ENCODE measurements around the gene ARHGAP26.

ARHGAP26 gene

DNA sequence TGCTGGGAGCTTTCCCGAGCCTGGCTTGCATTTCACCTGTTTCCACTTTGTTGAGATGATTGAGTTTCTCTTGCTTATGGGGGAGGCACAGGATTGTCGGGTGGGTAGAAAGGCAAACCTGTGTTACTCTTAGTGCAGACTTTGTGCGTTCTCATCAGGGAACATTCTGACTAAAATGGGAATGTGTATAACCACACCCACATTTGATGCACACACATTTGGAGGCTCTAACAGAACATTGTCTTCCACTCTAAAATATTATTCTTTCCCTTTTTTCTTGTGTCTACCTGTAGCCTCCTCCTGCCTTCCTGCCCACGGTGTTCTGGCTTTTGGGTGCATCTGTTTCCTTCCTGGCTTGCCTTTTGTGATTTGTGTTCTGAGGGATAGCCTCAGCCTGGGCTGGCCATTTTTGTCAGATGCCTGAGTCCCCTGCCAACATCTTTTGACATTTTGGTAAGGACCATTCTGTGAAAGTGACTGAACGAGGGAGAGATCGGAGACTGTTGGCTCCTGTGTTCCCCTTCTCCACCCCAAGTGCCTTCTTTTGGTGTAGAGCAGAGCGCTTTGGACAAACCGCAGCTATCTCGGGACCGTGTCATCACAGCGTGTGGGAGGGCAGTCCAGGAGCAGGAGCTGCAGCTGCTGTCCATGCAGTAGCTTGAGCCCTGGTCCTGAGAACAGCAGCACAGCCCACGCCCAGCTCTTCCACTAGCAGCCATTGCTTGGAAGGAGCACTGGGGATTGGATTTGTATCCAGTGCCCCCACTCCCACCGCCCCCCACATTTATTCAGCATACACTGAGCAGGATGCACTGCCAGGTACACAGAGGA is 101.4 kb downstream of the ARHGAP26 start:
- in situ Hi-C loops (cut with MboI; ENCODE audit: low sequenced_read_pairs), result loop anchor here (10.0 kb wide), 1 partner anchor 117 kb away; no protein-coding TSS in a partner anchor

DNA sequence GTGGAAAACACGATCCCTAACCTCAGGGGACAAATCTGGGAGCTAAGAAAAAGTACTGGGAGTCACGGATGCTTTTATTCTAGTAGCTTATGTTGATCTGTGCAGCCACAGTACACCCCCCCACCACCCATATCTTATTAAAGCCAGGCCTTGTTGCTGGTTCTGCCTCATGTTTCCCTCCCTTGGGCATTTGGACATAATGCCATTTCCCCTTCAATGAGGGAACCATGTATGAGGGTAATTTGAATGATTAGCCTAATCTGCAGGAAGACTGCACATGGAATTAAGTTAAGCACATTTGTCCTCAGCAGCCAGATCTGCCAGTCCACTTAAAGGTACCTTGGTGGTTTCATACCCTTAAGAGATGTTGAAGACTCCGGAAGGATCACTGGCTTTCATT is 102.0 kb downstream of the ARHGAP26 start:
- in situ Hi-C loops (cut with MboI; ENCODE audit: low sequenced_read_pairs), result loop anchor here (10.0 kb wide), 1 partner anchor 117 kb away; no protein-coding TSS in a partner anchor

DNA sequence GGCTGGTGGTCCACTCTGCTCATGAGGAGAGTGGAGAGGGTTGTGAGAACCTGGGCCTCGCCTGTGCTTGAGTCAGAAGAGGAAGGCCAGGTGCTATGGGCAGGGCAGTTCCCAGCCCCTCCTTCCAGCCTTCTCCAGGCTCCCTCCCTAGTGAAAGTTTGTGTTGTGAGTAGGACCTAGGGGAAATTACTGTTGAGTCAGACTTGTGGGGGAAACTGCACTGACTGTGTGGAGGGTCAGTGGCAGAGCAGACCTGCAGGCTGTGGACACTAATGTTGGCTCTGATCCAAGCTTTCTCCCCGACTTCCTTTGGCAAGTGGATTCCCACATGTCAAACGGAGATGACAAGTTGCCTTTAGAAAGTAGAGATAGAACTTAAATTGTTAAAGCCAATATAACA is 102.6 kb downstream of the ARHGAP26 start:
- in situ Hi-C loops (cut with MboI; ENCODE audit: low sequenced_read_pairs), result loop anchor here (10.0 kb wide), 1 partner anchor 118 kb away; no protein-coding TSS in a partner anchor

DNA sequence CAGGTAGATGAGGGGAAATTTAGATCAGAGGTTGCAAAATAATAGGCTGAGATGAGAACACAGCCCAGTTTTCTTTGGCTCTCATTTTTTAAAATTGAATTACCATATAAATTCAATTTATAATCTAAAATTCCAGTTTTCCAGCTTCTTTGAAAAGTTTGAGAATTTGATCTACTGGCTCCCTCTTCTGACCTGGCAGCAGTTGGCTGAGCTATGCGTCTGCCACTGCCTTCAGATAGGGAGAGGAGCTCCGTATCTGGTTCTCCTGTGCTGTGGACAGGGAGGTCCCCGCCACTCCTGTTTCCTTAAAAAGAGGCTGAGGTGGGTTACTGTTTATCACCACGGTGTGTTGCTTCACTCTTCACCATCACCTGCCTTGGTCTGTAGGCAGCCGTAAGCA is 103.7 kb downstream of the ARHGAP26 start:
- in situ Hi-C loops (cut with MboI; ENCODE audit: low sequenced_read_pairs), result loop anchor here (10.0 kb wide), 1 partner anchor 119 kb away; no protein-coding TSS in a partner anchor

DNA sequence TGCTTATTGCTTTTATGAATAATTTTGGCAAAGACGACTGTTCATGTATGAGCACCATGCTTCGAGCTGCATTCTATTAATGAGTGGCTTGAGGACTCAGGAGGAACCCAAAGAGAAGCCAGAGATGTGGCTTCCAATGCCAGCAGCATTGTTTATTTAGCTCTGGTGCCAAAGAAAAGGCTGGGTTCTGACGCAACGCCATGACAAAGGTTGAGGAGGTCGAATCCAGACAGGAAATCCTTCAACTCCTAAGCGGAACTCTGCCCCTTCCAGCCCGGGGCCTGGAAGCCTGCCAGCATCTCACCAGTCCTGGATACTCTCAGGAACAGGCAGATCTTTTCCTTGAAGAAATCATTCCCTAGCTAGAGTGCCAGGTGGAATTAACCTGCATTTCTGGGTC is 104.4 kb downstream of the ARHGAP26 start:
- in situ Hi-C loops (cut with MboI; ENCODE audit: low sequenced_read_pairs), result loop anchor here (10.0 kb wide), 1 partner anchor 120 kb away; no protein-coding TSS in a partner anchor

DNA sequence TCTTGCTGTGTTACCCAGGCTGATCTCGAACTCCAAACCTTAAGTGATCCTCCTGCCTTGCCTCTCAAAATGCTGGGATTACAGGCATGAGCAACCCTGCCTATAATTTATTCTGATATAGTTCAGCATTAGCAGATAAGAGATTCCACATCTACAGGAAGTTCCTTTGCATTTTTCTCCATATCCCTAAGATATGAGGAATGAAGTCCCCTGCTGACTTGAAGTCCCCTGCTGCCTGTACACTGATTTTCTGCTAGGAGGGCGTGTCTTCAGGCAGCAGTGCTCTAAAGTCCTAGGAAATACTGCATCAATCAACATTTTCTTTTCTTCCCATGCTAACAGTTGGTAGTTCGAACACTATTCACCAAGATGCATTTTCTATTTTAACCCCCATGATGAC is 105.8 kb downstream of the ARHGAP26 start:
- in situ Hi-C loops (cut with MboI; ENCODE audit: low sequenced_read_pairs), result loop anchor here (10.0 to 25.0 kb wide), 2 partner anchors 121 to 264 kb away; no protein-coding TSS in a partner anchor

DNA sequence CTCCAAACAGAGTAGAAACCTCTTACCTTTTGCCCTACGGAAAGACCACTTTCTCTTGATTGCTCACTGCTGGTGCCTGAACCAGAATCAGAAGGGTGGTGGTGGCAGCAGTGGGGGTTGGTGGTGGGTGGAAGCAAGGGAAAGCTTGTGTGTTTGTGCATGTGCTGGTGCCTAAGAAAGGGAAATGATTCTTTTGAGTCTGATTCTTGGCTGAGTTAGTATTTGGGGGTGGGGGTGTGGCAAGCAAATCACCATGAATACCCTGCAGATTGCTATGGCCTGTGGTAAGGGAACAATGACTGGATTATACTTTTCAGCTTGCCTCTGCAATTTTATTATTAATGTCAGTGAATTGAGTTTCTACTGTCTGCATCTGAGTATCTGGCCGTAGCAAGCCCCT is 106.6 kb downstream of the ARHGAP26 start:
- in situ Hi-C loops (cut with MboI; ENCODE audit: low sequenced_read_pairs), result loop anchor here (10.0 to 25.0 kb wide), 2 partner anchors 122 to 265 kb away; no protein-coding TSS in a partner anchor

DNA sequence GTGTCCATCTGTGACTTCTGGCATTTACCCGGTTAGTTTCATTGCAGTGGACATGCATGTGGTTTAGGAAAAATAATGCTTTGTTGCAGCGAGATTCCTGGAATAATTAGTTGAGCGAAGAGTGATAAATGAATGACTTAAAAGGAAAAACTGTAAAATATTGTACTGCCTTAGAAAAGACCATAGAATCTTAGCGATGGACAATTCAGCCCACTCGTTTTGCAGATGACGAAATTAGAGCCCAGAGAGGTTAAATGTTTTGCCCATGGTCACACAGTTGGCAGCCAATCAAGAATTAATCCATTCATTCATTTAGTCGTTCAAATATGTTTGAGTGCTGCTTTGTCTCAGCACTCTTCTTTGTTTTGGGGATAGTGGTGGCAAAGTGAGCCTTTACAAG is 107.9 kb downstream of the ARHGAP26 start:
- in situ Hi-C loops (cut with MboI; ENCODE audit: low sequenced_read_pairs), result loop anchor here (10.0 to 25.0 kb wide), 2 partner anchors 123 to 266 kb away; no protein-coding TSS in a partner anchor

DNA sequence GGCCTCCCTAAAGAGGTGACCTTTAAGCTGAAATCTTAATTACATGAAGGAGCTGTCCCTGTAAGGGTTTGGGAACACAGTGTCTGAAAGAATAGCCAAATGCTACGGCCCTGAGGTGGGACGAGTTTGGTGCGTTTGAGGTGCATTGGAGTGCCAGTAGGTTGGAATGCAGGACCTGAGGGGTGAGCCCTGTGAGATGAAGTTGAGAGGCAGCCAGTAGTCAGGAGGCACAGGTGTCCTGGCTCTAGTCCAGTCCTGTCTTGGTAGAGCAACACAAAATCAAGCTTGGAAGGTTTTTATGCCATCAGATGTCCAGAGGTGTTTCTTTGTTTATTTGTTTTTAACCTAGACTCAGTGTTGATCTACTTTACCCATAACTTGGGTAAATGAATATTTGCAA is 108.5 kb downstream of the ARHGAP26 start:
- in situ Hi-C loops (cut with MboI; ENCODE audit: low sequenced_read_pairs), result loop anchor here (10.0 to 25.0 kb wide), 2 partner anchors 124 to 266 kb away; no protein-coding TSS in a partner anchor

DNA sequence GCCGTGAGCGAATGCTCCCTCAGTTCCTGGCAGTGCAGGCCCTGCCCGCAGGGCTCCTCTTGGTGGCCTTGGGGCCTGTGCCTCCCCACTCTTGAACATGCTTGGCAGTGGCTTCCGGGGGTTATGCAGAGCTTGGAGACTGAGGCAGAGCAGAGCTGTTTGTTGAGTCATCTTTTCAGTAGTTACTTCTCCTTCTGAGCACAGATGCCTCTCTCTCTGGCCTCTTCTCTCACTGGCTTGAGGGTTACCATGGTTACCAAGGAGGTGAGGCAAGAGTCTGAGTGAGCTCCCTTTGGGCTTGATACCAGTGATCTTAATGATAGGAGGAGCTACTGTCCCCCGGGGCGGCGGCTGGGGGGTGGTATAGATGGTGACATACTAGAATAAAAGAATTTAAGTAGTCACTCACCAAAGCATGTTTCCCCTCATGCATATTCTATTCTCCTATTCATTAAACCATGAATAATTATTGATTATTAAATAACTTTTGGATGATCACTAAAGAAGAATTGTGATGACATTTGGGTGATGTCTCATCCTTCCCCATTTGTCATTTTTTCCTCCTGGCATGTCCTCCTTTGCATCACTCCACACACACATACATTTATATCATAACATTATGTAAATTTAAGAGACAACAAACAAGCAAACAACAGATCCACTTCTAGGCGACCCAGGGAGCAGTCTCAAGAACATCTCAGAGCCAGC is 111.1 kb downstream of the ARHGAP26 start:
- in situ Hi-C loops (cut with MboI; ENCODE audit: low sequenced_read_pairs), result loop anchor here (25.0 kb wide), 1 partner anchor 269 kb away; no protein-coding TSS in a partner anchor

DNA sequence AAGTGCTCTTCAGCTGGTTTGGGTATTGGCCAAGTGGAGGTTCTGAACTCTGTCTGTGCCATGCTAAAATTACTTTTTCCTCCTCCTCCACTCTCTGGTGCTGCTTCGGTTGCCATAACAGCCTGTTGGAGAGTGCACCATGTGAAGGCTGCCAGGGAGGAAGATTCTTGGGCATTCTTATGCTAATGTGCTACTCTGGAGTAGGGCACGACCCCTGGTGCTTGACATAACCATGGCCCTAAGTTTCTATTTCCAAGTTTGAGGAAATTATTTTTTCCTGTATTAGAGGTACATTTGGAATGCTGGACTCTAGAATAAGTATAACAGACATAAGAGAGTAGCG is 111.6 kb downstream of the ARHGAP26 start:
- in situ Hi-C loops (cut with MboI; ENCODE audit: low sequenced_read_pairs), result loop anchor here (25.0 kb wide), 1 partner anchor 269 kb away; no protein-coding TSS in a partner anchor

DNA sequence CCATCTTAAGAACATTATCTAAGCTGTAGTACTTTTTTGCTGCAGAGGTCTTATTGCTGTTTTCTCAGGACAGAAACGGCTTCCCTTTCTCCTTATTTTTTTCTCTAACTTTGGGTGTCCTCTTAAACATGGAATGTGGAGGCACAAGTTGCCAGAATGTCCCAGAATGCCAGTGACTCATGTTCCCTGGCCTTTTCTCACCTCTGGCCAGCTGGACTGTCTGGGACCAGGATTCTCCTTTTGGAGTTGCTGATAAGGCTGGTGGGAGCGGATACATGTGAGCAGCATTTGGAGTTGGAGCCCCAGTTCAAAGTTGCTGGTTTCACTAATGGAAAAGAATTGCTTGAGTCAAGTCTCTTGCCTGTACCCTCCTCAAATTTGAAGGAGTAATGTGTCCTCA is 112.8 kb downstream of the ARHGAP26 start:
- in situ Hi-C loops (cut with MboI; ENCODE audit: low sequenced_read_pairs), result loop anchor here (25.0 kb wide), 1 partner anchor 271 kb away; no protein-coding TSS in a partner anchor

DNA sequence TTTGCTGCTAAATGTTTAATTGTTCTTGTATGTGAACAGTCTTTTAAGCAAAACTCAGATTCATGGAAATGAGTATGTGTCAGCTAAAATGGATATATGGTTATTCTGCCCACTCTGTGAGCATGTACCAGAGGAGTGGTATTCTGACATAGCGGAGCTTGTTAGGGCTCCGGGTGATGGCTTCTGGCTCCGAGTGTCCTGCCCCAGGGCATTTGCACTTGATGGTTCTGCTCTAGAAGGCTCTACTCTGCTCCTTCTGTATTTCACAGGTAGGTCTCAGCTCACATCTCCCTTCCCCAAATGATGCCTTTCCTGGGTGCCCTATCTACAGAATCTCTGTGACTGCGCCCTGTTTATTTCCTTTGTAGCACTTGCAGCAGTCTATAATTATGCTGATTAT is 113.3 kb downstream of the ARHGAP26 start:
- in situ Hi-C loops (cut with MboI; ENCODE audit: low sequenced_read_pairs), result loop anchor here (25.0 kb wide), 1 partner anchor 271 kb away; no protein-coding TSS in a partner anchor

DNA sequence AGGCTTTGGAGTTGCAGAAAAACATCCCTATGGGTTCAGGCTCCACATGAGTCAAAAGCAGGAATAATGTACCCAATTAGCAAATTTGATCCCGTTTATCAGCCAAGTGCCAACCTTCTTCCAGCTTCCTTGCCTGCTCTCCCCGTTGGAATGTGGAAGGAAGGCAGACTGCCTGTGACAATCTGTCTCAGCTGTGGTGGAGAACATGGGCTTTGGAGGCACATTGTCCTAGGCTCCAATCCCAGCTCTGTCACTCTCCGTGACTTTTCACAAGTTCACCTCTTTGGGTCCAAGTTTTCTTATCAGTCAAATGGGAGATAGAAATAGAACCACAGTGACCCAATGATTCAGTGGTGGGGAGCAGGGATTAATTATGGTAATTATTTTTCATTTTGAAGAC is 113.9 kb downstream of the ARHGAP26 start:
- in situ Hi-C loops (cut with MboI; ENCODE audit: low sequenced_read_pairs), result loop anchor here (25.0 kb wide), 1 partner anchor 272 kb away; no protein-coding TSS in a partner anchor

DNA sequence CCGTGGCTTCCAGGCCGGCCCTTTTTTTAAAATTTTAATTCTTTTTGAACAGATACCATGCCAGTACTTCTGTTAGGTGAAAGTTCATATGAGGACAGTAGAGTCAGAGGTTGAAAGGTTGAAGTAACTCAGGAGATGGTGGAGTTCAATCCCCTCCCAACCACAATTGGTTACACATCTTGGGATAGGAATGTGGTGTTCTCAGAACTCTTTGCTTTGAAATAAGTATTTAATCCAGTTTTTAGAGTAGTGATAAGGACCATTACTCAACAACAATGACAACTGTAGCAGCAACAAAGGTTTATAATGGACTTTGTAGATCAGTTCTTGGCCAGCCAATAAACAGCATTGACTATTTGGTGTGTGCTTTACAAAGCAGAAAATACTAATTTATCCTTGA is 116.0 kb downstream of the ARHGAP26 start:
- in situ Hi-C loops (cut with MboI; ENCODE audit: low sequenced_read_pairs), result loop anchor here (25.0 kb wide), 1 partner anchor 274 kb away; no protein-coding TSS in a partner anchor

DNA sequence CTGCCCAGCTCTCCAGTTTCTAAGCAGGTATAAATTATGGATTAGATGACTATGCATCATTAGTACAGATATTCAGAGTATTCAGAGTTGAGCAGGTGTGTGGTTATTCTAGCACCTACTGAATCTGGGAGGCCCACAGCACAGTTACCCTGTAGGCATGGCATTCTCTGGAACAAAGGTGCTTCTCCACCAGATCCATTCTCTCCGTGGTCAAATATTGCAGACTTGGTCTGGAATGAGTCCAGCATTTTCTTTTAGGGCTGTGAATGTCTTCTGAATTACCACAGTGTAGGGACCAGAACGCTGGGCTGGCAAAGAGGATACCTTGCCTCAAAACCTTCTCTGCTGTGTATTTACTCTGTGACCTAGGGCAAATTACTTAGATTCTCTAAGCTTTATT is 116.8 kb downstream of the ARHGAP26 start:
- in situ Hi-C loops (cut with MboI; ENCODE audit: low sequenced_read_pairs), result loop anchor here (25.0 kb wide), 1 partner anchor 275 kb away; no protein-coding TSS in a partner anchor

DNA sequence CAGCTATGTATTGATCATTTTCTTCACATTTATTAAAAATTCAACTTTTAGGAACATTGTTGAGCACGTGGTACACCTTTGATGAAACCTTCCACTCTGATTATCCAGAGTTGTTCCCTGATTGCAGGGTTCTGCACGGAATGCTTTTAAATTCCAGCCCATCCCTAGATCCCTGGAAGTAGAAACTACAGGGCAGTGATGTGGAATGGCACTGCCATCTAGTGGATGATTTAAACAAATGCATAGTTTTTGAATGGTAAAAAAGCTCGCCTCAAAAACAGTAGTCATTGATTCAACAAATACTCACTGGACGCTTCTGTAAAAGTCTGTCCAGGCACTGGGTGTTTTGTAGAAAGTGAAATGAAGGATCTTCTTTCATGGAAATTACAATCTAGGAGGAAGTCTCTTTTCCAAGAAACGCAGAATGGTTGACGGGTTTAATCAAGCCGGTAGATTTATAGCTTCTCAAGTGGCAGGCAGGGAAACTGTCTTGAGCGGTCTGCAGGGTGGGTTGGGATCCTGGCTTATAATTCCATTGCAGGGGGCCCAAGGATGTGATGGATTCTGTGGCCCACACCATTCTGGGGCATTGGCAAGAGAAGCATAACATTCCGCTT is 118.4 kb downstream of the ARHGAP26 start:
- in situ Hi-C loops (cut with MboI; ENCODE audit: low sequenced_read_pairs), result loop anchor here (25.0 kb wide), 1 partner anchor 276 kb away; no protein-coding TSS in a partner anchor

DNA sequence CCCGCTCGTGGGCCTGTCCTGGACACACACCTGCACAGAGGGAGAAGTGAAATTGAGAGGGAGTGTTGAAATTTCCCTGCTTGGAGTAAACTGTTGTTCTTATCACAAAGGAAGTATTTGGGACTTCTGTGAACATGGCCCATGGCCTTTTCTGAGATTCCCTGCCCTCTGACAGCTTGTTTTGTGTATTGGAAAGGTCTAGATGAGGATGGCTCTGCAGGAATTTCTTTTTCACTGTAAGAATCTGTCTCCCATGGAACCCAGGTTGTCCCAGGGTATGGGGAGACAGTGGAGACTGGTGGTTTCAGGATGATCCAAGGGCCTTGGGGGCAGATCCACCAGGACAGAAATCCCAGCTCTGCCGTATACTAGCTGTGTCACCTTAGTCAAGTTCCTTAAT is 121.8 kb downstream of the ARHGAP26 start:
- in situ Hi-C loops (cut with MboI; ENCODE audit: low sequenced_read_pairs), result loop anchor here (25.0 kb wide), 1 partner anchor 280 kb away; no protein-coding TSS in a partner anchor

DNA sequence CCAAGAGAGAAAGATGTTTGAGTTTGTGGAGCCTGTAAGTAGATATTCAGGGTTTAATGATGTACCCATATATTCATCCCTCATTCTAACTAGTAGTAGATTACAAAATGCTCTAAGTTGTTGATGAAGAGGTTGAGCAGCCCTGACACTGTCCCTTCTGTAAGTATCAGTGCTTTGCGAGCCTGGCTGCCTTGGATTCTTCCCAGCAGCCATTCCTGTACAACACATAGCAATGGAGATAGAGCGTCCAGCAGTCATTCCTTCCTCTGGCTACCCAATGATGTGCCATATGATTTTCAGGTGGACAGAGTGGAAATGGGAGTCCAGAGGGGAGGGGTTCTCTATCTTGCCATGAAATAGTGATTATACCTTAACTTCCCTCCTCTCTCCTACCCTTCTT is 124.1 kb downstream of the ARHGAP26 start:
- in situ Hi-C loops (cut with MboI; ENCODE audit: low sequenced_read_pairs), result loop anchor here (25.0 kb wide), 1 partner anchor 282 kb away; no protein-coding TSS in a partner anchor

DNA sequence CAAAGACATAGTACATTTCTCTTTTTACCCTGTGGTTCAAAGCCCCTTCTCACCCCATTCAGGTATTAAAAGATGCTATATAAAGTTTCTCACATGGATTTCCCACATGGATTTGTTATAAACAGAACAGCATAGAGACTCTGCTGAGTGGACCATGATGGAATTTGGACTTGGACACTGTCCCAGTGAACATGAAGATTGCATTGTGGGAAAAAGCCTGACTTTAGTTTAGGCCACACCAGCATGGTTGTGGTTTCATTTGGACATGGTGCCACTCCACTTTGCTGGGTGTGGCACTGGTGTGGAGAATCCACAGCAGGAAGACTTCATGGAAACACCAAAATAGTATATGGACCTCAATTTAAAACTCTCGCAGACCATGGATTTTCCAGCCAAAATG is 124.6 kb downstream of the ARHGAP26 start:
- in situ Hi-C loops (cut with MboI; ENCODE audit: low sequenced_read_pairs), result loop anchor here (25.0 kb wide), 1 partner anchor 282 kb away; no protein-coding TSS in a partner anchor
